22Rv1 (cell line): ENCODE data around the gene GPHN.

Experiments used
- CTCF ChIP-seq: fragments of 450-650 bp; IDR thresholded peaks from 2 replicates; pipeline ENCODE4 v1.5.1; 2017; ENCODE audit warnings: mild to moderate bottlenecking
- ZFX ChIP-seq: fragments of 450-650 bp; IDR thresholded peaks from 2 replicates; pipeline ENCODE4 v1.6.1; 2017; ENCODE audit warnings: antibody characterized with exemption, borderline replicate concordance

GRCh38 chr14:67187826-67188225 lies 679.9 kb downstream of the GPHN start:
- TF ChIP-seq CTCF (no peak), ZFX (no peak)
